ENCODE results near the gene KLHL3. TPM values are rescaled to one million over a fixed set of nuclear protein-coding genes. Genes with fewer than 3 reads are reported as not detected.

KLHL3 gene
- total and polyA plus RNA-seq, 9 of the 15 experiments (the other 6 are each of a cell fraction or from before 2014, with no cell fraction given): under 0.01 to 1.5 (median 0.22) TPM

DNA sequence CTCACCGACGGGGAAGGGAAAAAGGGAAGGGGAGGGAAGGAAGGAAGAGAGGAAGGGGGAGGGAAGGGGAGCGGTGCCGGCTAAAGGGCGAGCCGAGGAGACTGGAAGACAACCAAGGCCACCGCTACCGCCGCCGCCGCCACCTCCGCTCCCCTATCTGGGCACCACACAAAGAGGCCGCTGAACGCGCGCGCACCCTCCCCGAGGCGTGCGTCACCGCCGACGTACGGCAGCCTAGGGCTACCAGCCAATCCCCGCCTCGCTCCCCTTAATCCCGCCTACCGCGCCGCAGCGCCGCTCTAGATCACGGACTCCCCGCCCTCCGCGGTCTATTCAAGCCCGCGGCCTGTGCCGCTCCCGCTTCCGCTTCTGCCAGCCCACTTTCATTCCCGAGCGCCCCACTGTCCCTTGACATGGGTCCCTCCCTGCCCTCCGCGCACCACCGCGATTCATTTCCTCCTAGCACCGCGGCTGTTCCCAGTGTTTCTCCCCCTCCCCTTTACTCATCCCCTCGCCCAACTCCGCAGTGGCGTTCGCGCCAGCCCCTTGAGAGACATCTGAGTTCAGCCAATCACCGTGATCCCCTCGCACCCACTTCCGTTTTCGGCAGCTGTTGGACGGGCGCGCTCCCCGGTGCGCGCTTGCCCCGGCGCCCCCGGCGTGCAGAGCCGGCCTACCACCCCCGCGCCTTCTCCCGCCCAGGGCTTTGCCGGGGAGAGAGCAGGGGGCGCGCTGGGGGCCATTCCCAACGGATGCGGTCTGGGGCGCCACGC, 18.5 kb upstream of the KLHL3 start, which contains the start of gene HNRNPA0 (continued):
- 0 out of 4 replicates have a peak, but pooled peaks of 1 of the 2 experiments have one; percentile 21 for TF ChIP-seq ZNF318 (IDR thresholded peaks at IDR 0.05; ENCODE audit: borderline replicate concordance in 1 of 2, low read depth in 1 of 2)
- no peak for TF ChIP-seq SREBF1 (IDR thresholded peaks at IDR 0.05; ENCODE audit: borderline replicate concordance, low read depth, low read length)
- no peak for TF ChIP-seq RUNX1 (IDR thresholded peaks at IDR 0.05; ENCODE audit: low read depth)
- TF ChIP-seq BRD9 (IDR thresholded peaks at IDR 0.05; ENCODE audit: low read depth, partially characterized antibody): no peak
- peak; percentile 88 for TF ChIP-seq POLR2AphosphoS5 (IDR thresholded peaks at IDR 0.05; ENCODE audit: control insufficient read depth, insufficient read depth, low read depth, low read length)
- TF ChIP-seq KDM4B (IDR thresholded peaks at IDR 0.05; ENCODE audit: borderline replicate concordance in 2 of 2, low read depth in 1 of 2): no peak; a peak in 1 of 4 replicates
- no peak for TF ChIP-seq ILF3 (IDR thresholded peaks at IDR 0.05; ENCODE audit: borderline replicate concordance)
- TF ChIP-seq ZNF561 (CRISPR knock-in tag; conservative IDR thresholded peaks at IDR 0.05): no peak
- no peak for TF ChIP-seq HMG20B (CRISPR knock-in tag; IDR thresholded peaks at IDR 0.05)
- TF ChIP-seq PRPF4 (IDR thresholded peaks at IDR 0.05; ENCODE audit: insufficient read depth, low read depth, low read length, poor library complexity, severe bottlenecking): no peak
- no peak; the same call in none of the 2 replicates for TF ChIP-seq KAT7 (CRISPR knock-in tag; IDR thresholded peaks at IDR 0.05; ENCODE audit: borderline replicate concordance)
- TF ChIP-seq NFRKB (IDR thresholded peaks at IDR 0.05; ENCODE audit: low read depth): peak; percentile 90
- TF ChIP-seq, protein P1, sequence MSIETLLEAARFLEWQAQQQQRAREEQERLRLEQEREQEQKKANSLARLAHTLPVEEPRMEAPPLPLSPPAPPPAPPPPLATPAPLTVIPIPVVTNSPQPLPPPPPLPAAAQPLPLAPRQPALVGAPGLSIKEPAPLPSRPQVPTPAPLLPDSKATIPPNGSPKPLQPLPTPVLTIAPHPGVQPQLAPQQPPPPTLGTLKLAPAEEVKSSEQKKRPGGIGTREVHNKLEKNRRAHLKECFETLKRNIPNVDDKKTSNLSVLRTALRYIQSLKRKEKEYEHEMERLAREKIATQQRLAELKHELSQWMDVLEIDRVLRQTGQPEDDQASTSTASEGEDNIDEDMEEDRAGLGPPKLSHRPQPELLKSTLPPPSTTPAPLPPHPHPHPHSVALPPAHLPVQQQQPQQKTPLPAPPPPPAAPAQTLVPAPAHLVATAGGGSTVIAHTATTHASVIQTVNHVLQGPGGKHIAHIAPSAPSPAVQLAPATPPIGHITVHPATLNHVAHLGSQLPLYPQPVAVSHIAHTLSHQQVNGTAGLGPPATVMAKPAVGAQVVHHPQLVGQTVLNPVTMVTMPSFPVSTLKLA (conservative IDR thresholded peaks at IDR 0.05): peak; percentile 77 to 87
- no peak for TF ChIP-seq ZNF586 (CRISPR knock-in tag; conservative IDR thresholded peaks at IDR 0.05)
- peak; percentile 25 for TF ChIP-seq NFYB (IDR thresholded peaks at IDR 0.05; ENCODE audit: extremely low read depth, insufficient read length)
